GM20000 (cell line): Measurements from ENCODE around the gene CABP2.

Source experiments
- DNase-seq: peaks from one replicate; pipeline ENCODE4 v3.0.0; 2012; ENCODE audit warnings: low spot score
- TF ChIP-seq, protein P1 (sequence below): IDR thresholded peaks from 2 replicates; pipeline ENCODE4 v1.5.1; 2012; ENCODE audit warnings: mild to moderate bottlenecking, control low read depth; ENCODE audit errors: extremely low read depth, missing control alignments

CABP2 gene

GRCh38 chr11:67544616-67545242 is 21.5 kb upstream of the CABP2 start:
- TF ChIP-seq, protein P1, sequence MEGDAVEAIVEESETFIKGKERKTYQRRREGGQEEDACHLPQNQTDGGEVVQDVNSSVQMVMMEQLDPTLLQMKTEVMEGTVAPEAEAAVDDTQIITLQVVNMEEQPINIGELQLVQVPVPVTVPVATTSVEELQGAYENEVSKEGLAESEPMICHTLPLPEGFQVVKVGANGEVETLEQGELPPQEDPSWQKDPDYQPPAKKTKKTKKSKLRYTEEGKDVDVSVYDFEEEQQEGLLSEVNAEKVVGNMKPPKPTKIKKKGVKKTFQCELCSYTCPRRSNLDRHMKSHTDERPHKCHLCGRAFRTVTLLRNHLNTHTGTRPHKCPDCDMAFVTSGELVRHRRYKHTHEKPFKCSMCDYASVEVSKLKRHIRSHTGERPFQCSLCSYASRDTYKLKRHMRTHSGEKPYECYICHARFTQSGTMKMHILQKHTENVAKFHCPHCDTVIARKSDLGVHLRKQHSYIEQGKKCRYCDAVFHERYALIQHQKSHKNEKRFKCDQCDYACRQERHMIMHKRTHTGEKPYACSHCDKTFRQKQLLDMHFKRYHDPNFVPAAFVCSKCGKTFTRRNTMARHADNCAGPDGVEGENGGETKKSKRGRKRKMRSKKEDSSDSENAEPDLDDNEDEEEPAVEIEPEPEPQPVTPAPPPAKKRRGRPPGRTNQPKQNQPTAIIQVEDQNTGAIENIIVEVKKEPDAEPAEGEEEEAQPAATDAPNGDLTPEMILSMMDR, result no peak
- DNase-seq, result no peak

DNA sequence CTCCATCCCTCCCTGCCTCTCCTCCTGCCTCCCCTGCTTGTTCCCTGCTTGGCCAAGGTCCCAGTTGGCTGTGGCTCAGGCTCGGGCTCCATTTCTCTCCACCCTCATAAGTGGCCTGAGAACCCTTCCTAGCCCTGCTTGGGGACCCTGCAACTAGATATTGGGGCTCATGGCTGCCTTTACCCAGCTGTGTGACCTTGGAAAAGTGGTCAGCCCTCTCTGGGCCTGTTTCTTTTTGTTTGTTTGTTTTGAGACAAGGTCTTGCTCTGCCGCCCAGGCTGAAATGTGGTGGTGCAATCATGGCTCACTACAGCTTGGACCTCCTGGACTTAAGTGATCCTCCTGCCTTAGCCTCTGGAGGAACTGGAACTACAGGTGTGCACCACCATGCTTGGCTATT is 20.3 kb upstream of the CABP2 start:
- no peak for DNase-seq
- TF ChIP-seq, protein P1, result no peak

GRCh38 chr11:67542971-67543370 is 19.7 kb upstream of the CABP2 start:
- TF ChIP-seq, protein P1, result no peak
- no peak for DNase-seq

GRCh38 chr11:67542169-67542568 is 18.9 kb upstream of the CABP2 start:
- no peak for DNase-seq
- TF ChIP-seq, protein P1, result no peak

DNA sequence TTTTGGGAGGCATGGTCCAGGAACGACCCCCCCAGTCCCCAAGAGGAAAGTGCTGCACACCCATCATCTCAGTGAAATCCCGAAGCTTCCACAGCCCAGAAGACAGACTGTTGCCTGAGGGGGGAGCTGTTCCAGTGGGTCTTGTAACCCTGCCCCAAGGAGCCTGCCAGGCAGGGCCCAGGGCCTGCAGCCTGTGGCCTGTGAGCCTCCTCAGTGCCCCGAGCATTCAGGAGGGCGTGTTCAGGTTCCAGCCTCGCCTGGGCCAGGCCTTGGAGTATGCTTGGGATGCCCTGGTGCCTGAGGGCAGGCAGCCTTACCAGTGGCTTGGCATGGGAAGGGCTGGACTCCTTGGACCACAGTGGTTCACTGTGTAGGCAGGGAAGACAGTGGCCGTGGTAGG is 18.0 kb upstream of the CABP2 start:
- DNase-seq, result no peak
- TF ChIP-seq, protein P1, result no peak

DNA sequence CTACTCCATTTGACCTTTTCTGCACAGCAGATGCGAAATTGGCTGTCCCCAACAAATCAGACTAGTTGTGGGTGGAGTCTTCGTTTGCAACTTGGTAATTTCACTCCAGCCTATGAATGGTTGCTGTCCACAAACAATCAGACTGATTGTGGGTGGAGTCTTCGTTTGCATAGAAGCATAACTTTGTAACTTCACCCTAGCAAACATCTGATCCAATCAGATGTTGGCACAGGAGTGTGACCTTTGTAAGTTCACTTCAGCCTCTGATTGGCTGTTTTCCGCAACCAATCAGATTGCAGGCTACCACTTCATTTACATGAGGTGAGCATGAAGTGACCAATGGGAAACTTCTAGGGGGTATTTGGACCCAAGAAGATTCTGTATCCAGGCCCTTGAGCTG is 16.3 kb upstream of the CABP2 start:
- TF ChIP-seq, protein P1, result no peak
- DNase-seq, result no peak

- no peak for DNase-seq
- TF ChIP-seq, protein P1, result no peak
These were observed 15.7 kb upstream of the CABP2 start for GRCh38 chr11:67538823-67539505.
